Ishikawa (cell line): ENCODE measurements around the gene MMP10.

Source experiments
- CEBPB ChIP-seq: IDR thresholded peaks from 2 replicates; pipeline ENCODE4 v1.6.1; 2012
- EGR1 ChIP-seq: IDR thresholded peaks from 2 replicates; pipeline ENCODE4 v1.6.1; 2012
- REST ChIP-seq: IDR thresholded peaks from 2 replicates; pipeline ENCODE4 v1.6.1; 2012; ENCODE audit warnings: low read depth, mild to moderate bottlenecking

- no peak for TF ChIP-seq EGR1
- no peak for TF ChIP-seq REST
- no peak for TF ChIP-seq CEBPB
These were observed 31.2 kb downstream of the MMP10 start for GRCh38 chr11:102749101-102749722.
